Measurements from ENCODE around the gene HNF1B.

The HNF1B gene

DNA sequence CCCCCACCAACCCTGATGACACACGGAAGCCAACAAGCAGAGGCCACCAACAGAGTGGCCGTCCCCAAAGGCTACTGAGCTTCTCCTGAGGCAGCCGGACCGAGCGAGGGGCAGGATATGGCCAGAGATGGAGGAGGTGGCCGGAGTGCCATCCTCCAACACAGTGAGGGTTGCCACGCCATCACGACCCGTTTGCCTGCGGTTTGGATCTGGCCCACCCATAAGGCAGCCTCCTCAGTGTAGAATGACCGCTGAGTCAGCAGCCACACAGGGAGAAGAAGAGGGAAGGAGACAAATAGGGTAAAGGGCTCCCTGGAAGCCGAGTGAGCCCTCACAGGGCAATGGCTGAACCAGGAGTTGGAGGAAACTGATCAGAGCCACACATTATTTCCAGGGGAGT is 13.8 kb downstream of the HNF1B start:
- no peak for DNase-seq

DNA sequence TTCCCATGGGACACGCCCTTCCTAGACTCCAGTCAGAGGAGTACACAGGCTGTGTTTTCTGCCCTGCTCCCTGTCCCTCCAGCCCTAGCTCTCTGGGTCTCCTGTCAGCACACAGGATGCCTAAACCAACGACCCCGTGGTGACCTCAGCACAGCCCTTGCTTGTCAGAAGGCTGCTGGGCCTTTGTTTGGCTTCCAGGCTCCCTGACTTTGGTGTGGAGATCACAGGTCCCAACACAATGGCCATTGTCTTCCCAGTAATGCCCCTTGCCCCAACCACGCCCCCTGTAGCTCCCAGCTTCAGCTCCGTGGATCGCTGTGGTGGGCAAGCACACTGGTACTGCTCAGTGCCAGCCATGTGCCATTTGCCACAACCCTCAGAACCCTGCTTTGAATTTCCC is 15.0 kb downstream of the HNF1B start:
- DNase-seq: no peak

DNA sequence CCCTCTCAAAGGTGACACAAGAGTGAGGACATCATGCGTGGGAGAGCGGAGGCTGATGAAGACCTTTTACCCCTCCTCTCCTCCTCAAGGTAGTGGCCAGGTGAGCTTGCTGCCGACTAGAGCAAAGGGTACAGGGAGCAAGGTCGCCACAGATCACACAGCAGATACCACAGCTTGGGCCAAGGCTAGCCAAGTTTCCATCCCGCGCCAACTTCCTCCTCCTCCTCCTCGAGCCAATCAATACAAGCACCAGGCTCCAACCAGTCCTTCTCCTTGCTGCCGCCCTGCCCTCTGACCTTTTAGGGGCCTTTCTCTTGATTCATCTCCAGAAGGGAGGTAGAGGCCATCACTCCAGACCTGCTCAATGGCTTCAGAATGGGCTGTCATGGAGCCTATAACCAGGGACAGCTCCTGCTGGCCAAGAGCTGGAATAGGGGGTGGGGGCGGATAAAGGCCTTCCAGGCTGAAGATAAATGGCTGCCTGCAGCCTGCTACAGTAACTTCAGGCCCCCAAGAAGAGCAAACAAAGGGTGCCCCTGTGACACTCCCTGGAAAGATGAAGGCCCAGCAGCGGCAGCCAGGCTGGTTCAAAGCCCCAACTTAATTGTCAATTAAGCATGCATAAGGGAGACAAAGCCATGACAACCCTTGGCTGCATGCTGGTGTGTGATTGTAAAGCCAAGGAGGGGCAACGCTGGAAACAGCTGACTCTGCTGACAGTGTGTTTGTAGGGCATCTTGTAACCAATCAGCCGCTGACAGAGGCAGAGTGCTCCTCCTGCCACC is 17.8 kb downstream of the HNF1B start:
- no peak for DNase-seq

DNA sequence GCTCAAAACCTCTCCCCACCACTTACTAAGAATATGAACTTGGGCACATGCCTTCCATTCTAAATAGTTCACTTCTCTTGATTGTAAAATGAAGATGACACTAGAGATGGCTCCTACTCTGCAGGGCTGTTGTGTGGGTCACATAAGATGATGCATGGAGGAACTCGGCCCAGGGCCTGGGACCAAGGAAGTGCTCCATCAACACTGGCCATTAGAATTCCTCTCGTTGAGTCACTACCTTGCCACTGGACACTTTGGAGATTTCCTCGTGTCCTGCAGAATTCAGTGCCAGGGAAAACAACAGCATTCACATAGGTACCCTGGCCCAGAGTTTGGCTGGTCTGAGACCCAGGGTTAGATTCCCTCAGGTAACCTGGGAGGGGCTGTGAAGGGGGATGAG is 18.6 kb downstream of the HNF1B start:
- DNase-seq: no peak

DNA sequence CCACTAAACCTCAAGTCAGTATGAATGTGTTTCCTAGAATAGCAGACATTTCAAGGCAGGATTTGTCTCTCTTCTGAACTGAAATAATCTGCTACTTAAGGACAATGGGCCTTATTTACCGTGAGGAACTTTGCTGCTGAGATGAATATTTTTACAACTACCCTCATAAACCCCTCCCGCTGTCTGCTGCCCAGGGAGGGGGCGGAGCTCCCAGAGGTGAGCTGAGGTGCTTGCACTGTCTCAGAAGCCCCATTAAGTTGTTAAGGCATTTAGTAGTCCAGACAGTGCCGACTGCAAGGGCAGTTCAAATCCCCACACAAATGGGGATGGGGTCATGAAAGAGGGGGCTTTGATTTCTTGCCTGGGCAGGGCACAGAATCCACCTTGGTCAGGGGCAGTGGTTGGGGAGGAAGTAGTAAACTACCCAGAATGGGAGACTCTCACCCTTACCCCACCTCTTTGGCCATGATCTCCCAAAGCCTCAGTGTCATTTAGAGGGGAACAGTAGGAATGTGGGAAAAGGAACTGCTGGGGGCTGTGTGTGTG is 19.2 kb downstream of the HNF1B start:
- no peak for DNase-seq

DNA sequence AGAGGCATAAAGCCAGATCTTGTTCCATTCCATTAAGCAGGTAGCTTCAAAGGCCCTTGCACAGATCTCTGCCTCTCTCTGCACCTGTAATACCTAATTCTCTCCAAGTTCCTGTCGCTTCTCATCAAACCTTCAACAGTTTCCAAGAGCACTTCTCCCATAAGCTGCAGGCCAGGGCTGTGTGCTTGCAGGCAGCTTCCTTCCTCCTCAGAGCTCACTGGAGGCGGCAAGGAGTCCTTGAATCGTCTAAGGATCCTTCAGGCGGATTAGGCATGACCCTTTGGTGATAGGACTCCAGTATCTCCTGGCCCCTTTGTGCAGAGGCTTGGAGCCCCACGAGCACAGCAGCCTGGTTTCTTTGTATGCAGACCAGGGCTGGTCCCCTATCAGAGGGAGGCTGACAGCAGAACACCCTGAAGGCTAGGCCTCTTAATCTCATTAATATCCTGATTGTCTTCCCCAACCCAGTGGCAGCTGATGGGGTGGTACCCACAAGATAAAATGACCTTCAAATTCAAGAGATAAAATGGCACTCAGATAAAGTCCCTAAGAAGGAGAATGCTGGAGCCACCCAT is 19.8 kb downstream of the HNF1B start:
- no peak for DNase-seq

DNA sequence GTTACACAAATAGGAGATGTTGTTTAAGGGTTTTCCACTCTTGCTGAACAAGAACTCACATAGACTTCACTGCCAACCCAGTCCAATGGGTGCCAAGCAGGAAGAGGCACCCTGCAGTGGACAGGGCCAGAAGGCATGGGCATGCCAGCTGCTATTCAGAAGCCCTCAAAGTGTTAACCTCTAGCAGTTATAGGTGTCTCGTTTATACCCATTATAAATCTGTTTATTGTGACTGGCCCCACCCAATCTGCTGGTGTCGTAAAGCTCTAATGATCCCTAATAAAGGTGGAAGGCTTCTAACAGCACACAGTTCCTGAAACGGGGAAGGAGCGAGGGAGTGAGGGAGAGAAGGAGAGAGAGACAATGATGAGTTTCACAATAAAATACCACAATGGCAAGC is 23.9 kb downstream of the HNF1B start:
- DNase-seq: no peak

DNA sequence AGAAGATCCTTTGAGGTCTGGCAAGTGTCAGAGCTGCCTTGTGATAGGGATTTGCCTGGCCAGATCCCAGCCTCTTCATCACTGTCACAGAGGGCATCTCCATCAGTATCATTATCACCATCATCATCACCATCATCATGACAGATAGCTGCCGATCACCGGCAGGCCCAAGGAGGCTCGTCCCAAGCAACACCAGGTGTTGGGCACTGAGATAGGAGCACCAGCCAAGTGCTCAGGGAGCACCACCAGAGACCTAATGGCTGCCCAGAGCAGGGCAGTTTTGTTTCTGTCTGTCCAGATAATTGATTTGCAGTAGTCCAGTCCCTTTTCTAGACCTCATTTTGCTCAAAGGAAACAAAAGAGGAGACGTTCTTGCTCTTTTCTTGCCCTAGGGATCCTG is 25.0 kb downstream of the HNF1B start:
- no peak for DNase-seq

DNA sequence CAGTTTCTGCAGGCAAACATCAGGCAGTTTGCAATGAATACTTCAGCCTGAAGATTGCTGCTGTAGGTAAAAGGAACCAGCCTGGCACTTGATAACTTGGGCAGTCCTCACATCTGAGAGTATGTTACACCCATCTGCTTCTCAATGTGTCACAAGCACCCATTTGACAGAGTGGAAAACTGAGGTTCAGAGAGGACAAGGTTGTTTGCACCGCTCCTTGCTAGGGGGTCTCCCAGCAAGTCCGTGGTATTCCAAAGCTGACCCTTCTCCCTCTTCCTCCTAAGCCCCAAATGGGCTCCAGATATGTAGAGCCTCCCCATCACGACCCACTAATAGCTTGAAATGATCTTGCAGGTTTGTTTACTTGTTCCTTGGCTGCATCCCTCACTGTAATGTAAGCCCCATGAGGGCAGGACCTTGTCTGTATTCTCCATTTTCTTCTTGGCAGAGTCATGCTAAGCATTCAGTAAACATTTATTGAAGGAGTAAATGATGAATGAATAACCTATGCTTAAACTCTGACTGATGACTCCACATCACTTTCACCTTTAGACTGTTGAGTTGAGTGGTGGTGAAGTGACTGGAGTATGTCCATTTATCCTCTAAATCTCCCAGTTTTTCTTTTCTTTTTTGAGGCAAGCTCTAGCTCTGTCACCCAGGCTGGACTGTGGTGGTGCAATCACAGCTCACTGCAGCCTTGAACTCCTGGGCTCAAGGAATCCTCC is 26.4 kb downstream of the HNF1B start:
- no peak for DNase-seq

DNA sequence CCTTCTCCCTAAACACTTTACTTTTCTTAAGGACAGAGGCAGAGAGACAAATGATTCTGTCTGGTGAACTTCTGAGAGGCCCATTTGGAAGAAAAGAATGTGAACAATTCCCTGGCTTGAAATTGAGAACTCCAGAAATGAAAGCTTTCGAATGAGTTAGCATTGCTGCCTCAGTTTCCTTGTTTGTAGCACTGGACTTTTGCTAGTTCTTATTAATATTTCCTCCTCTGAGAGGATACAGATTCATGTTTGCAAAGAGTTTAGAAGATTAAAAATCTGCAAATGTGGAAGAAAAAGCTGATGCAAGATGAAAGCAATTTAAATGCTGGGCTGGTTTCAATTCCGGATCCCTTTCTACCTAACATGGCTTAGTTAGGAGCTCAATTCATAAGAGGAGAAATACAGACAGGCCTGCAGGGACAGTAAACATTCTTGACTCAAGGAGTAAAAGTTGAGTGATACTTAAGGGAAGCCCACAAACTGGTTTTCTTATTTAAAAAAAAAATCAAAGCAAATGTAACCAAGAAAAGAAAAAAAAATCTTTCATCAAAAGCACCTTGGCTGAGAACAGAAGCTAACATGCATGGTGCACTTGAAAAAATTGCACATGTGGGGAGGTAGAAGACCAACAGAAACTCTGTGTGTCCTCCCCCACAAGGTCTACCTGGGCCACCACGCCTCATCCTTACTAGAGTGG is 27.1 kb downstream of the HNF1B start:
- DNase-seq: no peak

DNA sequence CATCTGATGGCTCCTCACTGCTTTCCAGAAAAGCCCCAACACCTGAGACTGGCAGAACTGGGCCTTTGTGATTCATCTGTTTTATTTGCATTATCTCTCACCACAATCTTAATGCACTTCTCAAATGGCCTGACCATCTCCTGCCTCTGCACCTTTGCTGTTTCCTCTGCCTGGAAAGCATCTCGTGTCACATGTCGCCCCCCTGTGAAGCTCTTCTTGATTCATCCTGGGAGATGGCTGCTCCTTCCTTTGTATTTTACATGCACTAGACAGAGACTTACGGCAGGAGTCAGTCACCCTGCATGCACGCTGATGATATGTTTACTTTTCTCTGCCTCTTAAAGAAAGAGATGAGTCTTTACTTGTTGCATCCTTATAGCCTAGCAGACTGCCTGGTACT is 30.0 kb downstream of the HNF1B start:
- peak; percentile 32 for DNase-seq

DNA sequence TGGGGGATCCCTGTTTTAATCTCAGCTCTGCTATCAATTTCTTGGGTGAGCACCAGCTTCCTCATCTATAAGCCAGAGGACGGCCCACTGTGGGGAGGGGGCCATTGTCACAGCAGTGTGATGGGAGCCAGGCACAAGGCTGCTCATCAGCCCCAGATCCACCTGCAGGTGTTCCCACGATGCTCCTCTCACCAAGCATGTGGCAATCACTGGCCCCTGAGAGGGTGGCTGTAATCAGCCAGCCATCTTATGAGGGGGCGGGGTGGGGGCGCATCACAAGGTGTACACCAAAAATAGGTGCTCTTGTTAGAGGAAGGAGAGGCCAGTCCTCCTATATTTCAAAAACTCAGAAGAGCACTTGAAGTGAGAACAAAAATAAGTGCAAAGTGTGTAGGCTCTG is 31.2 kb downstream of the HNF1B start:
- DNase-seq: no peak

DNA sequence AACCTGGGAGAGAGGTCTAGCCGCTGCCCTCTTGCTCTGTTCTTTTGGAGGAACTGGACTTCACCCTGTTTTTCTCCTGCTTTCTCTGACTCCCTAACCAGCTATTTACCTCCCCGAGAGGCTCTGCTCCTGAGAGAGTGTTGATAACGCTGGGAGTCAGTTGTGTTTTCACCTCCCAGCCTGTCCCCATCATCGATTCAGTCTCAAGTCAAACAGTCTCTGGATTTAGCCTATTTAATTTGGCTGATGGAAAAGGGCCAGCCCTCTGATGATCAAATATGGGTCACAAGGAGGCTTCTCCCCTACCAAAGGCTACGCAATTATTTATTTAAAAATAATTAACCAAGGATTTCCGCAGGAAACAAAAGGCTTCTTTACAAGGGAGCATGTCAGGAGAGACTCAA is 31.8 kb downstream of the HNF1B start:
- no peak for DNase-seq

DNA sequence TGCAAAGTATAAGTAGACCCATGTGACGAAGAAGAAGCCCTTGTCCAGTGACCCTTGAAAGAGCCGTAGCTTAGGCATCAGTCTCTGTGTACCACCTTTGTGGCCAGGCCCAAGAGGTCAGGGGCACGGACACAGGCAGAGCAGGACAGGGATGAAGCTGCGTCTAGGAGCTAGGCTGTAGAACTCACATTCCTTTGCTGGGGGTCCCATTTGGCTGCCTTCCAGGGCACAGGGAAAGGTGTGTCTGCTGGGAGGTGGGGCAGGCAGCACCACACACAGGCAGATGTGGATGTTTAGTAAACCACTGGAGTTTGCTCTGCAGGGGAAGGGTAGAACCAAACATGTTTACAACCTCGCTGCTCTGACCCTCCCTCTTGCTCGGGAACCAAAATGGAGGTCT is 33.7 kb downstream of the HNF1B start:
- DNase-seq: no peak

DNA sequence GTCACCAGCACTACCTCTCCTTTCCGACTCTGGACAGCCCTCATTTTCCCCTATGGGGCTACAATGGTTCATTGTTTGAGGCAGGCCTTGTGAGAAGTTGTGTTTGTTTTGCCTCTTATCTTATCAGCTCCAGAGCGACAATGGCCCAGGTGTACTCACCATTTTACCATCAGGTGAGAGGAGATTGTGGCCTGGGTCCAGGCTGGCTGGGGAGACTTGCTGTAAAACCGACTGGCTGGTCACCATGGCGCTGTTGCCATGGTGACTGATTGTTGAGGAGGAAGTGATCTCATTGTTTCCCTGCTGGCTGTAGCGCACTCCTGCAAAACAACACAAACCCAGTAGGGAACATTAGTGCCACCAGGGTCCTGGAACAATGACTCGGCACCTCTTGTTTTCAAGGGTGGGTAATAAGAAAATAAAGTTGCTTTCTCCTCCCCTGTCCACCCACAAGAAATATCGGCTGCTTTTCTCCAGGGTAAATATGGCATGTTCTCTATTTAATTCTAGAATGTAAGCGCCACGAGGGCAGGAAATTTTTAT is 34.4 kb downstream of the HNF1B start:
- DNase-seq: peak; percentile 64

DNA sequence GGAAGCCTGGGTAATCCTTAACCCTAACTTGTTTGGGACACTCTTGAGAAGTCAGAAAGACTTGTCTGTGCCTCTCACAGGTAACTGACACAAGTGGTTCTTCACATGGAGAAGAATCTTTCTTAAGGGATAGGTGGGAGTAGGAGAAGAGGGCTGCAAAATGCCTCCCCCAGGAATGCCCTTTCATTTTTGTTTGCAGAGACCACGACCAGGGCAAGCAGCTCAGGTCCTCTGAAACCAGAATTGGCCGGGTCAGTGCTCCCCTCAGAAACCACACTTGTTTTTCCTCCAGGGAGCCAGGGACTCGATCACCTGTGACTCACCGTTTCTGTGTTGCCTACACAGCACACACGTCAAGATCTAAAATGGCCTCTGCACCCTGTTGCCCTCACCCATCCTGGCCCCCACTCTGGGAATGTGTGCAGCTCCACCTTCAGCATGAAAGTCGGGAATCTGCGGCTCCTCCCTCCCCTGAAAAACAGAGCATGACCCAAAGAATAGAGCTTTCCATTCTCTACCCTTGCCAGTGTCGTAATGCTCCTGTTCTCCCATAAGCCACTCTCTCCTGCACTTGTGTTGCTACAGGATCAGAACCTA is 36.1 kb downstream of the HNF1B start:
- peak; percentile 90 for DNase-seq

DNA sequence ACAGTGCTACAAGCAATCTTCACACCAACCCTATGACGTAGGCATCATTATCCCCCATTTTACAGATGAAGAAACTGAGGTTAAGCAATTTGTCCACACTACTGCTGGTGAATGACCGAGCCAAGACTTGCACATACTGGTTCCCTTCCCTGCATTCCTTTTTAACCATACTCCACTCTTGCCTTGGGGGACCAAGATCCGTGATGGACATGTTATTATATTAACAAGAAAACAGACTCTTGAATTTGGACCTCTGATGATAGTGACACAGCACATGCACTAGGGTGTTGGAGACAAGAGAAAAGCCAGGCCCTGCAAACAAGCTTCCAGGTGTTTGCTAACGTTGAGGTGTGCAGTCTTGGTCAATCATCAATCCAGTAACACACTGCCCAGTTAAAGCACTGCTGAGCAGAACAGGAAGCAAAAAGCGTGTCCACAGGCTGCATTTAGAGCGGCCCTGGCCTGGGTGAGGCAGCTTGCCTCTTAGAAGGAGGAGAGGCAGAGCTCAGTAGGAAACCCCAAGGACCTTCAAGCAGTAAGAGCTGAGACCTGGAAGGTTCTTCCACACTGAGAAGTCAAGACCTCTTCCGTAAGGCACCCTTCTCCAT is 36.7 kb downstream of the HNF1B start:
- peak; percentile 60 for DNase-seq

DNA sequence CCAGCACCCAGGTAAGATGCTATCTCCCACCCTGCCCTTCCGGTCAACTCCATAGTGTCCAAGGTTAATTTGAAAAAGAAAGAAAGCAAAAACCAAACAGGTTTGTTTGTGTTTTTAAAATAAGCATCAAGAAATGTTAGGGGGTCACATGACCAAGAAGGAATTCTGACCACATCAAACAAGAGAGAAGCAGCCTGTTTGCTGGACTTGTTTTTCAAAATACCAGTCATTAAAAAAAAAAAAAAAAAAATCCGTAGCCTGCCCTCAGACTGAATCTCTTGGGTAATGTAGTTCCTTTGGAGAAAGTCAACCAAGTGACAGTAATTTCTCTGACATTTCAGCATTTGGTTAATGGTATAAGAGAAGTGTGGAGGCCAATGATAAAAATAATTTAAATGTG is 38.4 kb downstream of the HNF1B start:
- no peak for DNase-seq

DNA sequence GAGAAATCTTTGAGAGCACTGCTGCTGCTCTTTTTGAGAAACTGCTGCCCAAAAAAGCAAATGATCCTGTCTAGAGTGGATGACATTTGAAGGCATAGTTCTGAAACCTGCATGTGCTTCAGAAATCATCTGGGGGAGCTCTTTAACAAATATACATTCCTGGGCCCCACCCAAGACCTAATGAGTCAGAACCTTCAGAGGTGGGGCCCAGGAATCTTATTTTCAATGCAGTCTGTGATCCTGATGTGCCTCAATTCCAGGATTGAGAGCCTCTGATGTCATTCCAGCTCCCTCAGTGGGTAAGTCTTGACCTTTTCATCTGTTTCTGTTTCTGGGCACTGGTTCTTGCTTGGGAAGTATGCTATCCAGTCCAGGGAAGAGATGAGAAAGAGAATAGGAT is 42.3 kb downstream of the HNF1B start:
- DNase-seq: peak; percentile 59

DNA sequence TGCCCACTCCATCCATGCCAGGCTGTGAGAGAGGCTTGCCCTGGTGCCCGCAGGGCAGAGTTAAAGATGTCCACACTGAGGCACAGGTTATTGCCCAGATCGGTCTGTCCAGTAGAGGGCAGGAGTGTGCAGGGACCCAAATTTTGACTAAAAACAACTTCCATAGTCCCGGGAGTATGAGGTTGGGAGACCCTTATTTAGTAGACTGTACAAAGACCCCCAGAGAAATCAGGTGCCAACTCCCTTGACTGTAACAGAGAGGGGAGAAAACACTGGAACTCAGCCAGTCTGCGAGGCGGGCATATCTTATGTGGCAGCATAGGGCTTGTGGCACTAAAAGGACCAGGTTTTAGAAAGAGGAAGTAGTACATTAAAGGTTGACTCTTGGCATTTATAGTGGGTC is 43.4 kb downstream of the HNF1B start:
- DNase-seq: no peak

DNA sequence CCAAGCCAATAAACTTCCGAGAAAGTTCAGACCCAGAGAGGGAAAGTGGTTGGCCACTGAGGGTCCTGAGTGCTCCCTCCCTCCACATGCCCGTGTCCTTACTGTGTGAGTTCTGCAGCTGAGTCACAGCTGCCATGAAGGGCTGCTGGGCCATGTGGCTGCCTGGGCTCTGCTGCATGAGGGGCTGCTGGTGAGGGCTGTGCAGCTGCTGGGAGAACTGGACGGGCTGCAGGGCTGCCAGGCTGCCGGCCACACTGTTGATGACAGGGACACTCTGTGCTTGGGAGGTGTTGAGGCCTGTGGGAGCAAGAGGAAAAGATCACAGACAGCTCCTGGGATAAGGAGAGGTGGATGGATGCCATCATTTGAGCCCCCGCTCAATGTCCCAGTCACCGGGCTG is 44.0 kb downstream of the HNF1B start:
- no peak for DNase-seq

DNA sequence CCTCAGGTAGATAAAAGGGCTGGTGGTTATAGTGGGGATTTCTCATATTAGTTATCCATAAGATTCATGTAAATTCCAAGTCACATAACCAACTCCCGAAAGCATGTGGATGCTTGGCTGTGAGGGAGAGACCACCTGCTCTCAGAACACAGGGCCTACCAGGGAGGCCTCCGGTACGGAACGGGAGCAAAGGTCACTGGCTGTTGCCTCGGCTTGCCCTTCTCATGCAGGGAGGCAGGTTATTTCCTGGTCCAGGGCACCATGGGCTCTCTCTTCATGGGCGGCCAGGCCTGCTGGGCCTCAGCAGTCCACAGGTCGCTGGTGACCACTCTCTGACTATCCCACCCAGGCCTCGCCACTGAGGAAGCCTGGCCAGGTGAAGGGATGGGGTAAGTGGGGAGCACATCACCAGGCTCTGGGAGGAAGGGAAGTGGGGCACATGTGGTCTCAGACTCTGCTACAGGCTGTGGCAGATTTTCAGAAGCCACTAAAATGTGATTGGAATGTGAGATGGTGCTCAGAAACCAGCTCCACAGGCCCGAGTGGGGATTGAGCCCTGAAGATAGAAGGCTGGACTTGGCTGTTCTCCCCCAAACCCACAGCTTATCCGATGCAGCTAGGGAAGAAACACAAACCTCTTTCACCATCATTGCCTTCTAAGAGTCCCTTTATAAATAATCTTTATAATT is 45.4 kb downstream of the HNF1B start:
- DNase-seq: no peak

Measured in kidney glomerular epithelial cell (primary cell).